ENCODE measurements around the gene IFNGR2. TPM values are rescaled to one million over a fixed set of nuclear protein-coding genes. Genes with fewer than 3 reads are reported as not detected.
A peak's percentile ranks its signal among the peaks of the same experiment; 100 is the strongest.
"Not testable (repeated sequence)": the region's sequence is repeated elsewhere in the genome, so short reads cannot be mapped to it uniquely, and the experiment has no call there.

IFNGR2 gene
- total RNA-seq, 2 donors from 2014 or later, result 53.7 to 128 TPM

GRCh38 chr21:33360281-33360680 is 42.9 kb upstream of the IFNGR2 start:
- Histone ChIP-seq H3K27me3 (no peaks in the 10 kb centered on the region), H3K4me3 (no peak overlapping the region), H3K27ac (peak overlapping the region; percentile 85), H3K9ac (ENCODE audit: low read depth in 2 of 2, low read length in 2 of 2) (no peak overlapping the region), H3K36me3 (no peaks in the 10 kb centered on the region), H3K9me3 (no peaks in the 10 kb centered on the region), H3K4me1 (peaks cover 4% of the 10 kb centered on the region)
- DNase-seq, result no peak
- intact Hi-C loops (cut with DNase I), result no loop called here
- TF ChIP-seq CTCF (IDR thresholded peaks at IDR 0.05), result no peak

GRCh38 chr21:33360881-33361602 is 42.2 kb upstream of the IFNGR2 start:
- Histone ChIP-seq H3K36me3 (no peaks in the 10 kb centered on the region), H3K27ac (peak overlapping the region; percentile 85), H3K4me1 (peaks cover 4% of the 10 kb centered on the region), H3K9me3 (no peaks in the 10 kb centered on the region), H3K9ac (ENCODE audit: low read depth in 2 of 2, low read length in 2 of 2) (peak overlapping the region in 1 of 2 donors; percentile 68), H3K4me3 (peak overlapping the region; percentile 2), H3K27me3 (no peaks in the 10 kb centered on the region)
- DNase-seq, result peak; percentile 89
- intact Hi-C loops (cut with DNase I), result no loop called here
- TF ChIP-seq CTCF (IDR thresholded peaks at IDR 0.05), result peak; percentile 69

- intact Hi-C loops (cut with DNase I), result no loop called here
- no peaks in the 10 kb centered on the region for H3K36me3 ChIP-seq
- H3K4me1 ChIP-seq, result peaks cover 4% of the 10 kb centered on the region
- H3K4me3 ChIP-seq, result no peak overlapping the region
- peak overlapping the region; percentile 85 for H3K27ac ChIP-seq
- no peak for TF ChIP-seq CTCF (IDR thresholded peaks at IDR 0.05)
- H3K27me3 ChIP-seq, result no peaks in the 10 kb centered on the region
- H3K9me3 ChIP-seq, result no peaks in the 10 kb centered on the region
- DNase-seq, result peak; percentile 64
- peak overlapping the region in 1 of 2 donors; percentile 38 for H3K9ac ChIP-seq (ENCODE audit: low read depth in 2 of 2, low read length in 2 of 2)
Measured at GRCh38 chr21:33362044-33362555, 41.1 kb upstream of the IFNGR2 start.

- H3K36me3 ChIP-seq; H3K9me3 ChIP-seq; H3K4me3 ChIP-seq; H3K4me1 ChIP-seq; intact Hi-C loops (cut with DNase I); H3K9ac ChIP-seq (ENCODE audit: low read depth in 2 of 2, low read length in 2 of 2); H3K27me3 ChIP-seq: not testable (repeated sequence)
- DNase-seq, result peak; percentile 83
- peak overlapping the region; percentile 72 for H3K27ac ChIP-seq
Measured at GRCh38 chr21:33363911-33364609, 39.2 kb upstream of the IFNGR2 start.

GRCh38 chr21:33364830-33365229 is 38.4 kb upstream of the IFNGR2 start:
- no peaks in the 10 kb centered on the region for H3K27me3 ChIP-seq
- intact Hi-C loops (cut with DNase I), result no loop called here
- peaks cover 4% of the 10 kb centered on the region for H3K4me1 ChIP-seq
- H3K36me3 ChIP-seq, result no peaks in the 10 kb centered on the region
- H3K9ac ChIP-seq (ENCODE audit: low read depth in 2 of 2, low read length in 2 of 2), result no peak overlapping the region
- TF ChIP-seq CTCF (IDR thresholded peaks at IDR 0.05), result no peak
- H3K27ac ChIP-seq, result peak overlapping the region; percentile 72
- no peak for DNase-seq
- H3K9me3 ChIP-seq, result no peaks in the 10 kb centered on the region
- no peak overlapping the region for H3K4me3 ChIP-seq
